Measurements from ENCODE around the gene PTPRD.

GRCh38 chr9:8683496-8683895, 1929.3 kb downstream of the PTPRD start:
- no peak for TF ChIP-seq POLR2AphosphoS5 (IDR thresholded peaks at IDR 0.05; ENCODE audit: low read depth, low read length)
- TF ChIP-seq REST (IDR thresholded peaks at IDR 0.05; ENCODE audit: insufficient read depth in 1 of 2, low read depth in 2 of 2, low read length in 2 of 2): no peak
- no peak for TF ChIP-seq TAF1 (IDR thresholded peaks at IDR 0.05; ENCODE audit: borderline replicate concordance, insufficient read depth, low read length)
- no peak for TF ChIP-seq FOXP2 (optimal IDR thresholded peaks at IDR 0.05; ENCODE audit: borderline replicate concordance, extremely low read depth, extremely low read length, insufficient read depth)

Data from PFSK-1 (cell line).